Activated T-helper 1 cell treated with anti-CD3 and anti-CD28 coated beads, Interleukin-12 subunit alpha, Interleukin-12 subunit beta, Interleukin-2, Interleukin-4 antibody, amounts not matched to agents 30 ng/mL and 10 ng/mL and 1 ng/mL, durations not matched to agents 14 hours and 24 hours and 36 hours (primary cell): ENCODE data around the gene LRRC43. TPM values are rescaled to one million over a fixed set of nuclear protein-coding genes. Genes with fewer than 3 reads are reported as not detected.
"Not testable (repeated sequence)": the region's sequence is repeated elsewhere in the genome, so short reads cannot be mapped to it uniquely, and the experiment has no call there.

Experiments used
- DNase-seq: peaks from one replicate; pipeline ENCODE4 v3.0.0; 2021; ENCODE audit warnings: low spot score
- H3K27ac Mint-ChIP-seq: one replicate; pipeline ENCODE4 v1.8.0; 2021; ENCODE audit warnings: mild to moderate bottlenecking, mixed read lengths
- H3K27me3 Mint-ChIP-seq: one replicate; pipeline ENCODE4 v1.8.0; 2022; ENCODE audit warnings: mild to moderate bottlenecking, moderate library complexity, mixed read lengths; ENCODE audit not compliant: insufficient read depth
- H3K36me3 Mint-ChIP-seq: one replicate; pipeline ENCODE4 v1.8.0; 2021; ENCODE audit warnings: low read depth, mixed read lengths
- H3K4me1 Mint-ChIP-seq: one replicate; pipeline ENCODE4 v1.8.0; 2021; ENCODE audit warnings: low read depth, mixed read lengths
- H3K4me3 Mint-ChIP-seq: one replicate; pipeline ENCODE4 v1.8.0; 2021; ENCODE audit warnings: mild to moderate bottlenecking, moderate library complexity, mixed read lengths
- H3K9me3 Mint-ChIP-seq: one replicate; pipeline ENCODE4 v1.8.0; 2021; ENCODE audit warnings: mixed read lengths
- intact Hi-C: fragments of 100-400 bp; cut with micrococcal nuclease; formaldehyde crosslinking; loops from one replicate; pipeline ENCODE4 v1.15.1; 2024
- total RNA-seq: library from RNA; stranded (reverse); gene quantifications from 2 replicates; pipeline ENCODE4 v1.2.3, GENCODE V29; 2022

The LRRC43 gene
- total RNA-seq, 1 donor from 2014 or later = 0.26 TPM

GRCh38 chr12:122189626-122190475 lies 6.9 kb downstream of the LRRC43 start:
- Mint-ChIP-seq H3K27ac (no peak overlapping the region), H3K36me3 (no peaks in the 10 kb centered on the region), H3K9me3 (no peaks in the 10 kb centered on the region), H3K4me3 (no peak overlapping the region), H3K27me3 (peaks cover 12% of the 10 kb centered on the region), H3K4me1 (peaks cover 5% of the 10 kb centered on the region)
- no peak for DNase-seq
- intact Hi-C loops = loop anchor here (2.0 kb wide), 1 partner anchor 67 kb away; no protein-coding TSS in a partner anchor

GRCh38 chr12:122190842-122191668 lies 8.1 kb downstream of the LRRC43 start:
- Mint-ChIP-seq H3K4me1 (peaks cover 5% of the 10 kb centered on the region), H3K27ac (no peak overlapping the region), H3K27me3 (peaks cover 9% of the 10 kb centered on the region), H3K4me3 (no peak overlapping the region), H3K36me3 (no peaks in the 10 kb centered on the region), H3K9me3 (no peaks in the 10 kb centered on the region)
- DNase-seq = peak; percentile 59
- intact Hi-C loops = loop anchor here (1.0 to 2.0 kb wide), 4 partner anchors 31 to 137 kb away; no protein-coding TSS in a partner anchor

GRCh38 chr12:122192441-122192840 lies 9.5 kb downstream of the LRRC43 start:
- no peak overlapping the region for H3K4me3 Mint-ChIP-seq

GRCh38 chr12:122194804-122195203 lies 11.9 kb downstream of the LRRC43 start:
- Mint-ChIP-seq H3K9me3 (no peaks in the 10 kb centered on the region), H3K27ac (no peak overlapping the region), H3K27me3 (peaks cover 18% of the 10 kb centered on the region), H3K4me1 (peaks cover 16% of the 10 kb centered on the region), H3K36me3 (no peaks in the 10 kb centered on the region), H3K4me3 (no peak overlapping the region)
- intact Hi-C loops = no loop called here
- DNase-seq = no peak

More at GRCh38 chr12:122192441-122192840, 9.5 kb downstream of the LRRC43 start:
- intact Hi-C loops = no loop called here
- Mint-ChIP-seq H3K36me3 (no peaks in the 10 kb centered on the region), H3K27ac (no peak overlapping the region), H3K9me3 (no peaks in the 10 kb centered on the region), H3K4me1 (peaks cover 7% of the 10 kb centered on the region), H3K27me3 (peaks cover 11% of the 10 kb centered on the region)
- DNase-seq = no peak

- no peak for DNase-seq
- H3K27me3 Mint-ChIP-seq = peaks cover 18% of the 10 kb centered on the region
- intact Hi-C loops = no loop called here
- peaks cover 16% of the 10 kb centered on the region for H3K4me1 Mint-ChIP-seq
- no peak overlapping the region for H3K4me3 Mint-ChIP-seq
- no peaks in the 10 kb centered on the region for H3K9me3 Mint-ChIP-seq
- no peaks in the 10 kb centered on the region for H3K36me3 Mint-ChIP-seq
- no peak overlapping the region for H3K27ac Mint-ChIP-seq
Observed at GRCh38 chr12:122195405-122195804, 12.5 kb downstream of the LRRC43 start.

GRCh38 chr12:122197612-122197966 lies 14.7 kb downstream of the LRRC43 start:
- intact Hi-C loops = no loop called here
- peaks cover 11% of the 10 kb centered on the region for H3K4me1 Mint-ChIP-seq
- H3K4me3 Mint-ChIP-seq = peak overlapping the region; percentile 2
- H3K9me3 Mint-ChIP-seq = no peaks in the 10 kb centered on the region
- H3K27ac Mint-ChIP-seq = peak overlapping the region; percentile 2
- no peaks in the 10 kb centered on the region for H3K36me3 Mint-ChIP-seq
- no peak for DNase-seq
- peaks cover 21% of the 10 kb centered on the region for H3K27me3 Mint-ChIP-seq

- Mint-ChIP-seq H3K4me1 (peaks cover 11% of the 10 kb centered on the region), H3K27ac (no peak overlapping the region), H3K9me3 (no peaks in the 10 kb centered on the region), H3K27me3 (peaks cover 26% of the 10 kb centered on the region), H3K36me3 (no peaks in the 10 kb centered on the region), H3K4me3 (no peak overlapping the region)
- no peak for DNase-seq
- intact Hi-C loops = no loop called here
Observed at GRCh38 chr12:122199484-122200355, 16.8 kb downstream of the LRRC43 start.

- DNase-seq = no peak
- H3K9me3 Mint-ChIP-seq = no peaks in the 10 kb centered on the region
- peaks cover 11% of the 10 kb centered on the region for H3K4me1 Mint-ChIP-seq
- intact Hi-C loops = no loop called here
- peaks cover 32% of the 10 kb centered on the region for H3K27me3 Mint-ChIP-seq
- H3K36me3 Mint-ChIP-seq = peaks cover 2% of the 10 kb centered on the region
- H3K4me3 Mint-ChIP-seq = no peak overlapping the region
- no peak overlapping the region for H3K27ac Mint-ChIP-seq
Observed at GRCh38 chr12:122200541-122201175, 17.7 kb downstream of the LRRC43 start.

GRCh38 chr12:122201381-122201780 lies 18.5 kb downstream of the LRRC43 start:
- Mint-ChIP-seq H3K36me3 (peaks cover 2% of the 10 kb centered on the region), H3K27me3 (peaks cover 33% of the 10 kb centered on the region), H3K4me1 (peaks cover 11% of the 10 kb centered on the region), H3K27ac (no peak overlapping the region), H3K4me3 (peak overlapping the region; percentile 33), H3K9me3 (no peaks in the 10 kb centered on the region)
- intact Hi-C loops = no loop called here
- DNase-seq = no peak

GRCh38 chr12:122202017-122202416 lies 19.1 kb downstream of the LRRC43 start:
- peaks cover 2% of the 10 kb centered on the region for H3K36me3 Mint-ChIP-seq
- no peaks in the 10 kb centered on the region for H3K9me3 Mint-ChIP-seq
- no peak for DNase-seq
- intact Hi-C loops = no loop called here
- H3K4me3 Mint-ChIP-seq = no peak overlapping the region
- peaks cover 33% of the 10 kb centered on the region for H3K27me3 Mint-ChIP-seq
- peaks cover 11% of the 10 kb centered on the region for H3K4me1 Mint-ChIP-seq
- no peak overlapping the region for H3K27ac Mint-ChIP-seq

GRCh38 chr12:122202811-122203210 lies 19.9 kb downstream of the LRRC43 start:
- intact Hi-C loops = loop anchor here (1.0 kb wide), 1 partner anchor 23 kb away; the partner anchor contains the start of gene DIABLO
- not testable (repeated sequence) for H3K36me3 Mint-ChIP-seq, H3K27ac Mint-ChIP-seq, H3K9me3 Mint-ChIP-seq, H3K4me1 Mint-ChIP-seq, DNase-seq
- H3K4me3 Mint-ChIP-seq = peak overlapping the region; percentile 82
- peaks cover 28% of the 10 kb centered on the region for H3K27me3 Mint-ChIP-seq
